PC-3 (cell line): ENCODE data around the gene IFIT2.

Experiments used
- CTCF ChIP-seq: fragments of 300-600 bp; sonication (generic); conservative IDR thresholded peaks from 2 replicates; pipeline ENCODE4 v1.5.1; 2017; ENCODE audit warnings: antibody characterized with exemption, low read depth, mild to moderate bottlenecking, low read length
- EZH2 ChIP-seq: fragments of 300-600 bp; sonication (generic); IDR thresholded peaks from one replicate; pipeline ENCODE4 v1.6.1; 2017; ENCODE audit warnings: antibody characterized with exemption, mild to moderate bottlenecking, low read length; ENCODE audit not compliant: unreplicated experiment

- TF ChIP-seq CTCF (no peak), EZH2 (no peak)
Observed at GRCh38 chr10:89341649-89342048, 39.8 kb downstream of the IFIT2 start.
